Neuronal stem cell (in vitro differentiated cells): ENCODE data around the gene MAP3K4.

ENCODE experiments used
- DNase-seq: peaks from one replicate; pipeline ENCODE4 v3.0.0-alpha.2; 2013; ENCODE audit warnings: low spot score
- H2AFZ ChIP-seq: one replicate; pipeline ENCODE4 v1.6.1; 2013; ENCODE audit warnings: mild to moderate bottlenecking, low read length, inconsistent platforms
- H2AK5ac ChIP-seq: 2 replicates; pipeline ENCODE4 v1.6.1; 2013; ENCODE audit warnings: low read depth, mild to moderate bottlenecking, inconsistent platforms, low read length, moderate library complexity, mixed read lengths
- H2BK120ac ChIP-seq: 2 replicates; pipeline ENCODE4 v1.6.1; 2013; ENCODE audit warnings: low read depth, mild to moderate bottlenecking, inconsistent platforms, low read length, moderate library complexity, mixed read lengths
- H2BK12ac ChIP-seq: one replicate; pipeline ENCODE4 v1.6.1; 2013; ENCODE audit warnings: low read length, inconsistent platforms
- H2BK15ac ChIP-seq: 2 replicates; pipeline ENCODE4 v1.6.1; 2013; ENCODE audit warnings: mild to moderate bottlenecking, low read length, inconsistent platforms, mixed read lengths
- H2BK5ac ChIP-seq: one replicate; pipeline ENCODE4 v1.6.1; 2013; ENCODE audit warnings: inconsistent platforms, mild to moderate bottlenecking, low read length, moderate library complexity
- H3K14ac ChIP-seq: one replicate; pipeline ENCODE4 v1.6.1; 2013; ENCODE audit warnings: low read length, inconsistent platforms
- H3K18ac ChIP-seq: 2 replicates; pipeline ENCODE4 v1.6.1; 2013; ENCODE audit warnings: low read length, inconsistent platforms
- H3K23ac ChIP-seq: 2 replicates; pipeline ENCODE4 v1.6.1; 2013; ENCODE audit warnings: low read depth, mild to moderate bottlenecking, mixed read lengths, low read length, inconsistent platforms; ENCODE audit not compliant: poor library complexity
- H3K27ac ChIP-seq: replicated peaks from 3 replicates; pipeline ENCODE4 v1.5.1; 2013; ENCODE audit warnings: low read length, inconsistent platforms
- H3K27me3 ChIP-seq, 3 experiments: 2 replicates each; pipeline ENCODE4 v1.6.1; 2013; ENCODE audit warnings: low read length in 3 of 3, mild to moderate bottlenecking in 2 of 3, inconsistent platforms in 1 of 3, low read depth in 1 of 3, mixed read lengths in 1 of 3, moderate library complexity in 1 of 3; ENCODE audit not compliant: control insufficient read depth in 3 of 3, insufficient read depth in 3 of 3
- H3K36me3 ChIP-seq, 2 donors: replicated peaks in 1 of 2; 2 replicates each; pipeline ENCODE4 v1.6.1; 2013; ENCODE audit warnings: low read length in 2 of 2; ENCODE audit not compliant: control insufficient read depth in 2 of 2, insufficient read depth in 2 of 2
- H3K4ac ChIP-seq: 2 replicates; pipeline ENCODE4 v1.6.1; 2013; ENCODE audit warnings: inconsistent platforms, mild to moderate bottlenecking, low read length, moderate library complexity
- H3K4me1 ChIP-seq, 2 donors: 1 replicate in 1 of 2; 2 replicates in 1 of 2; pipeline ENCODE4 v1.6.1; 2013; ENCODE audit warnings: low read length in 2 of 2, low read depth in 1 of 2; ENCODE audit not compliant: control insufficient read depth in 2 of 2, insufficient read depth in 1 of 2
- H3K4me2 ChIP-seq: one replicate; pipeline ENCODE4 v1.6.1; 2013; ENCODE audit warnings: mild to moderate bottlenecking, low read length, inconsistent platforms; ENCODE audit not compliant: insufficient read depth, poor library complexity, severe bottlenecking
- H3K4me3 ChIP-seq, 2 donors: 2 replicates each; pipeline ENCODE4 v1.5.1; 2013; ENCODE audit warnings: low read length in 2 of 2, mild to moderate bottlenecking in 2 of 2, inconsistent platforms in 1 of 2, moderate library complexity in 1 of 2
- H3K79me1 ChIP-seq: one replicate; pipeline ENCODE4 v1.6.1; 2013; ENCODE audit warnings: low read depth, mild to moderate bottlenecking, inconsistent platforms, low read length, moderate library complexity
- H3K9ac ChIP-seq: one replicate; pipeline ENCODE4 v1.6.1; 2013; ENCODE audit warnings: mild to moderate bottlenecking, low read depth, low read length, inconsistent platforms; ENCODE audit not compliant: poor library complexity
- H3K9me3 ChIP-seq, 2 donors: replicated peaks in 1 of 2; 2 replicates each; pipeline versions ENCODE3 to v1.6.1; 2013; ENCODE audit warnings: low read length in 2 of 2, mild to moderate bottlenecking in 2 of 2, inconsistent platforms in 1 of 2, low read depth in 1 of 2, mixed read lengths in 1 of 2, moderate library complexity in 1 of 2; ENCODE audit not compliant: control insufficient read depth in 2 of 2, insufficient read depth in 1 of 2
- H4K8ac ChIP-seq: one replicate; pipeline ENCODE4 v1.6.1; 2013; ENCODE audit warnings: low read depth, mild to moderate bottlenecking, inconsistent platforms, low read length, moderate library complexity
- H4K91ac ChIP-seq: one replicate; pipeline ENCODE4 v1.6.1; 2013; ENCODE audit warnings: low read length, low read depth, mild to moderate bottlenecking, inconsistent platforms; ENCODE audit not compliant: poor library complexity
- WGBS, 2 donors: extraction: QIAGEN DNeasy Blood & Tissue Kit; methylation state at CpG; one replicate each; pipeline ENCODE4 v1.1.7; 2013; ENCODE audit warnings: missing lambda C conversion rate in 2 of 2, mixed read lengths in 1 of 2; ENCODE audit not compliant: insufficient read length in 2 of 2, insufficient replicate concordance in 1 of 2; ENCODE audit errors: extremely low coverage in 2 of 2; 5-methylcytosine and 5-hydroxymethylcytosine counted together

The MAP3K4 gene

DNA sequence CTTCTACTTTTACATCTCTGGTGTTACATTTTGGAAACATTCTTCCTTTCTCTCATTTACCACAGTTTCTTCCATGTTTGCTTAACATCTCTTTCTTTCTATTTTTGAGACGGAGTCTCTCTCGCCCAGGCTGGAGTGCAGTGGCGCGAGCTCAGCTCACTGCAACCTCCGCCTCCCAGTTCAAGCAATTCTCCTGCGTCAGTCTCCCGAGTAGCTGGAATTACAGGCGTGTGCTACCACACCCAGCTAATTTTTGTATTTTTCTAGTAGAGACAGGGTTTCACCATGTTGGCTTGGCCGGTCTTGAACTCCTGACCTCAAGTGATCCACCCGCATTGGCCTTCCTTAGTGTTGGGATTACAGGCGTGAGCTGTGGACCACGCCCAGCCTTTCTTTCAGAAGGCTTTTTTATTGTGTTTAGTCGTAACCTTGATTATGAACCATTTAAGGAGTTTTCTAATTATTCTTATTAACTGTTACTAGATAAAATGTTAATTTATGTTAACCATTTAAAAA is 27.8 kb downstream of the MAP3K4 start:
- no peak overlapping the region for H3K27ac ChIP-seq
- no peaks in the 10 kb centered on the region for H3K27me3 ChIP-seq
- no peak overlapping the region for H3K14ac ChIP-seq
- no peak overlapping the region for H3K9ac ChIP-seq
- DNase-seq: no peak
- no peak overlapping the region for H4K8ac ChIP-seq
- no peaks in the 10 kb centered on the region for H3K4me1 ChIP-seq
- H2BK15ac ChIP-seq: no peak overlapping the region
- H2AFZ ChIP-seq: no peak overlapping the region
- no peak overlapping the region for H2BK5ac ChIP-seq
- H3K23ac ChIP-seq: no peak overlapping the region
- no peak overlapping the region for H3K4me2 ChIP-seq
- no peak overlapping the region for H3K18ac ChIP-seq
- no peak overlapping the region for H3K4me3 ChIP-seq
- H2BK12ac ChIP-seq: no peak overlapping the region
- no peak overlapping the region for H2AK5ac ChIP-seq
- H3K9me3 ChIP-seq: peaks cover 0 to 12% of the 10 kb centered on the region in 2 donors
- H3K36me3 ChIP-seq: peaks cover 4 to 28% of the 10 kb centered on the region in 2 donors
- no peak overlapping the region for H3K4ac ChIP-seq
- no peak overlapping the region for H4K91ac ChIP-seq
- H2BK120ac ChIP-seq: no peak overlapping the region
- H3K79me1 ChIP-seq: peaks cover 4% of the 10 kb centered on the region
- WGBS, 2 donors: no CpG with 5 or more reads among the region's 13 CpGs

DNA sequence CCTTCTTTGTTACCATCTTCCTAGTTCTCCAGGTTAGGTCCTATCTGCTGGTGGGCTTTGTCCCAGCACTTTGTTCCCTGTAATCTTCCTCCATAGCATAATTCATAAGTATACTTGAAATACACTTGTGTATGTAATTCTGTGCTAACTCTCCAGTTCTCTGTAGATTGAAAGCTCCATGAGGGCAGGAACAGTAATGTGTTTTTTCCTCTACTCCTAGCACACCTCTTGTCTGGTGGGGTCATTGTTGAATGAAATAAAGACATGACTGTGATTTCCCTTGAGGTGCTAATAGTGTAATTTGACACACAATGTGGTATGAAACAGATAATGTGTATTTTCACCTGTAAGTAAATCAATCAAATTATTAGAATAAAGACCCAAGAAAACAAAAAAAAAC is 30.0 kb downstream of the MAP3K4 start:
- H4K91ac ChIP-seq: no peak overlapping the region
- H2BK120ac ChIP-seq: no peak overlapping the region
- no peak overlapping the region for H3K14ac ChIP-seq
- no peak overlapping the region for H2BK5ac ChIP-seq
- H2AFZ ChIP-seq: no peak overlapping the region
- no peaks in the 10 kb centered on the region for H3K27me3 ChIP-seq
- H3K9me3 ChIP-seq: peaks cover 0 to 7% of the 10 kb centered on the region in 2 donors
- DNase-seq: no peak
- H2BK15ac ChIP-seq: no peak overlapping the region
- peaks cover 2 to 24% of the 10 kb centered on the region in 2 donors for H3K36me3 ChIP-seq
- no peak overlapping the region for H3K9ac ChIP-seq
- no peak overlapping the region for H3K23ac ChIP-seq
- H3K4me2 ChIP-seq: no peak overlapping the region
- no peak overlapping the region for H3K18ac ChIP-seq
- H2BK12ac ChIP-seq: no peak overlapping the region
- H3K27ac ChIP-seq: no peak overlapping the region
- H2AK5ac ChIP-seq: no peak overlapping the region
- no peak overlapping the region for H3K4me3 ChIP-seq
- H3K79me1 ChIP-seq: peaks cover 4% of the 10 kb centered on the region
- no peak overlapping the region for H4K8ac ChIP-seq
- H3K4me1 ChIP-seq: no peaks in the 10 kb centered on the region
- no peak overlapping the region for H3K4ac ChIP-seq

DNA sequence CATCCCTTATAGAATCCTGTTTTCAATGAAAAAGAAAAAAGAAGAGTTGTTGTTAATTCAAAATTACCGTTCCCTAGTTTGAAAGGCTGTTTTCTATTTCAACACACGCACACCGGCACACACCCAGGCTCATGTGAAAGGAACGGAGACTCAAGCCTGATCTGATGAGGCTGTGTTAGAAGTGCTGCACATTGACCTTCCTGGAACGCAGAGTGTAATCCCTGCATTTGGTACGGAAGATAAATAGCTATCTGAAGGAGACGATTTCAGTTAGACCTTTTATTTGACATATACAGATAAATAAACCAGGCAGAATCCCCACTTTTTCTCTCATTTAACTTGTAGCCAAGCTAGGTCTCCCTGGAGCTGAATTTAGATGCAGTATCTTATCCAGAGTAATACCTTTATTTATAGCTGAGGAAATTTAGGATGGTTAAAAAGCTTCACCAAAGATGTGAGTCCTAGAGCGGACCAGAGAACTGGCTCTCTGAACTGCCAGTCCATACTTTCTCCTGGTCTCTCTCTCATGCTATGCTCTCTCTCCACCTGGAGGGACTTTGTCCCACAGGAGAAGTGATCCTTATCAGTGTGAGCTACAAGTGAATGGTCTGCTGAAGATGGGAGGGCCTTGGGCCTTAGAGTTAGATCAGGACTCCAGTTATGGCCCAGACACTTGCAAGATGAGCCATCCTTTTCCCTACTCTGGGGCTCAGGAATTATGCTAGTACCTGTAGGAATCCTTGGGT is 30.6 kb downstream of the MAP3K4 start:
- H3K9me3 ChIP-seq: peaks cover 0 to 7% of the 10 kb centered on the region in 2 donors
- no peaks in the 10 kb centered on the region for H3K4me1 ChIP-seq
- H3K18ac ChIP-seq: no peak overlapping the region
- no peak for DNase-seq
- H3K27me3 ChIP-seq: no peaks in the 10 kb centered on the region
- H2AFZ ChIP-seq: no peak overlapping the region
- no peak overlapping the region for H2BK12ac ChIP-seq
- H2BK120ac ChIP-seq: no peak overlapping the region
- no peak overlapping the region for H3K27ac ChIP-seq
- WGBS, 2 donors: no CpG with 5 or more reads among the region's 8 CpGs
- no peak overlapping the region for H3K9ac ChIP-seq
- peaks cover 2 to 27% of the 10 kb centered on the region in 2 donors for H3K36me3 ChIP-seq
- no peak overlapping the region for H4K8ac ChIP-seq
- no peak overlapping the region for H3K4me3 ChIP-seq
- H3K4me2 ChIP-seq: no peak overlapping the region
- peaks cover 4% of the 10 kb centered on the region for H3K79me1 ChIP-seq
- H2BK15ac ChIP-seq: no peak overlapping the region
- no peak overlapping the region for H3K4ac ChIP-seq
- H2BK5ac ChIP-seq: no peak overlapping the region
- H3K23ac ChIP-seq: no peak overlapping the region
- H2AK5ac ChIP-seq: no peak overlapping the region
- no peak overlapping the region for H3K14ac ChIP-seq
- no peak overlapping the region for H4K91ac ChIP-seq

DNA sequence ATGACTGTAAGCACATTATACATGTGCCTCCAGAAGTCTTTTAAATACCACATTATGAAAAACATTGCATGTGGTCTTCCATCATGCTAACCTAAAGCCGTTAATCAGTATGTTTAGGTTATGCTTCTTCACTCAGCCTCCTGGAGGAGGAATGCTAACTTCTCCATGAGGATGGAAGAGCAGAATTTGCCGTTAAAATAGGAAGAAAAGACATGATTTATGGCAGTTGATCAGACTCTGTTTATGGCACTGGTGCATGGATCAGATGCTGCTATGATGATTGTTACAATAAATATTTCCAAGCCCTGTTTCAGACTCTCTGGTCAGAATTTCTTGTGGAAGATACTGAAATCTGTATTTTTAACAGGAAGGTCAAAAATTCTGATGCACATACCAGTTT is 31.7 kb downstream of the MAP3K4 start:
- no peak overlapping the region for H3K14ac ChIP-seq
- H2BK12ac ChIP-seq: no peak overlapping the region
- no peak overlapping the region for H3K4me2 ChIP-seq
- peaks cover 2 to 27% of the 10 kb centered on the region in 2 donors for H3K36me3 ChIP-seq
- H3K27me3 ChIP-seq: no peaks in the 10 kb centered on the region
- H3K4me3 ChIP-seq: no peak overlapping the region
- no CpG with 5 or more reads among the region's 2 CpGs for WGBS, 2 donors
- no peak overlapping the region for H3K18ac ChIP-seq
- no peak overlapping the region for H2BK15ac ChIP-seq
- H3K79me1 ChIP-seq: peaks cover 6% of the 10 kb centered on the region
- no peak overlapping the region for H2AK5ac ChIP-seq
- H3K23ac ChIP-seq: no peak overlapping the region
- no peak overlapping the region for H3K9ac ChIP-seq
- no peak overlapping the region for H3K4ac ChIP-seq
- no peak overlapping the region for H3K27ac ChIP-seq
- H2AFZ ChIP-seq: no peak overlapping the region
- DNase-seq: no peak
- H4K91ac ChIP-seq: no peak overlapping the region
- no peaks in the 10 kb centered on the region for H3K4me1 ChIP-seq
- no peak overlapping the region for H2BK5ac ChIP-seq
- H4K8ac ChIP-seq: no peak overlapping the region
- H2BK120ac ChIP-seq: no peak overlapping the region
- peaks cover 0 to 7% of the 10 kb centered on the region in 2 donors for H3K9me3 ChIP-seq
